HCT116 (cell line): ENCODE data around the gene FGFR1OP2. TPM values are rescaled to one million over a fixed set of nuclear protein-coding genes. Genes with fewer than 3 reads are reported as not detected.

ENCODE experiments used
- ATAC-seq: fragments of 200-7000 bp; cut with Tn5 transposase; 2 replicates; pipeline ENCODE4 v1.9.1; 2020; ENCODE audit warnings: mild to moderate bottlenecking, moderate library complexity
- BruUV-seq: library from RNA; stranded (reverse); fragments of 400-500 nt; replicated peaks from 2 replicates; lab custom pipeline; 2021; lab: Mats Ljungman, UMichigan
- CTCF ChIA-PET: fragments of 300-600 bp; sonication (Branson Sonifier 250); formaldehyde crosslinking; loops from one replicate; lab custom pipeline; 2021; ENCODE audit warnings: antibody characterized with exemption; lab: Charles Lee
- POLR2A ChIA-PET: fragments of 300-600, 350-600 bp; sonication (Branson Sonifier 250); formaldehyde crosslinking; loops from one replicate; lab custom pipeline; 2021; ENCODE audit warnings: antibody characterized with exemption; lab: Charles Lee
- RAD21 ChIA-PET, 2 experiments: fragments of 300-600 bp; sonication (Branson Sonifier 250); formaldehyde crosslinking; loops; one replicate each; lab custom pipeline; 2023; ENCODE audit warnings: low total read pairs in 2 of 2; ENCODE audit not compliant: uncharacterized antibody in 2 of 2, unreplicated experiment in 2 of 2, low non-redundant PET in 1 of 2; lab: Charles Lee
- DNase-seq: peaks from one replicate; pipeline ENCODE4 v3.0.0-alpha.2; 2010; ENCODE audit warnings: low read depth, low spot score
- H2AFZ ChIP-seq: fragments of 200-600 bp; shearing (Covaris generic), sonication (generic); 2 replicates; pipeline ENCODE4 v1.6.1; 2017; ENCODE audit warnings: low read depth, mixed run types, mixed read lengths, antibody characterized with exemption, low read length; ENCODE audit not compliant: poor library complexity, severe bottlenecking
- H3K27ac ChIP-seq: 2 replicates; pipeline ENCODE4 v1.5.1; 2012; ENCODE audit warnings: low read depth, low read length
- H3K27me3 ChIP-seq: fragments of 200-600 bp; sonication (generic); 2 replicates; pipeline ENCODE4 v1.6.1; 2016; ENCODE audit warnings: mixed run types, low read length, mixed read lengths; ENCODE audit not compliant: insufficient read depth
- H3K36me3 ChIP-seq, 2 experiments: fragments of 200-500 bp in 1 of 2; fragments of 200-600 bp in 1 of 2; sonication (Bioruptor generic) in 1 of 2; sonication (generic) in 1 of 2; 2 replicates each; pipeline versions ENCODE4 v1.5.1 to v1.6.1; 2014 to 2016; ENCODE audit warnings: low read length in 2 of 2, inconsistent platforms in 1 of 2, mixed read lengths in 1 of 2, mixed run types in 1 of 2; ENCODE audit not compliant: insufficient read depth in 2 of 2, control insufficient read depth in 1 of 2
- H3K4me1 ChIP-seq, 2 experiments: fragments of 200-600 bp in 1 of 2; sonication (generic) in 1 of 2; 2 replicates each; pipeline versions ENCODE4 v1.5.1 to v1.6.1; 2012 to 2017; ENCODE audit warnings: low read length in 2 of 2, inconsistent platforms in 1 of 2, mild to moderate bottlenecking in 1 of 2, mixed read lengths in 1 of 2, mixed run types in 1 of 2, moderate library complexity in 1 of 2; ENCODE audit not compliant: insufficient read depth in 2 of 2, control insufficient read depth in 1 of 2
- H3K4me2 ChIP-seq: fragments of 200-600 bp; sonication (generic); 2 replicates; pipeline ENCODE4 v1.6.1; 2017; ENCODE audit warnings: mixed run types, low read length, mixed read lengths
- H3K4me3 ChIP-seq, 2 experiments: fragments of 200-600 bp in 1 of 2; sonication (generic) in 1 of 2; replicated peaks in 1 of 2; 2 replicates each; pipeline ENCODE4 v1.5.1; 2011 to 2016; ENCODE audit warnings: low read length in 2 of 2, control low read depth in 1 of 2, low read depth in 1 of 2, mild to moderate bottlenecking in 1 of 2, mixed read lengths in 1 of 2, mixed run types in 1 of 2
- H3K79me2 ChIP-seq: fragments of 200-600 bp; sonication (generic); 2 replicates; pipeline ENCODE4 v1.6.1; 2017; ENCODE audit warnings: mild to moderate bottlenecking, mixed run types, low read length, moderate library complexity, mixed read lengths; ENCODE audit not compliant: insufficient read depth
- H3K9ac ChIP-seq: fragments of 200-600 bp; sonication (generic); 2 replicates; pipeline ENCODE4 v1.6.1; 2016; ENCODE audit warnings: low read length, mixed read lengths
- H3K9me2 ChIP-seq: fragments of 200-600 bp; sonication (generic), shearing (Covaris generic); 2 replicates; pipeline ENCODE4 v1.6.1; 2017; ENCODE audit warnings: mixed run types, mild to moderate bottlenecking, moderate library complexity; ENCODE audit not compliant: insufficient read depth
- H3K9me3 ChIP-seq, 2 experiments: fragments of 200-500 bp in 1 of 2; fragments of 200-600 bp in 1 of 2; sonication (Bioruptor generic) in 1 of 2; sonication (generic) in 1 of 2; 2 replicates each; pipeline ENCODE4 v1.6.1; 2014 to 2017; ENCODE audit warnings: low read length in 2 of 2, mixed read lengths in 2 of 2, inconsistent platforms in 1 of 2, low read depth in 1 of 2, mild to moderate bottlenecking in 1 of 2, mixed run types in 1 of 2, moderate library complexity in 1 of 2; ENCODE audit not compliant: control insufficient read depth in 1 of 2, insufficient read depth in 1 of 2
- H4K20me1 ChIP-seq: fragments of 200-600 bp; sonication (generic), shearing (Covaris generic); 2 replicates; pipeline ENCODE4 v1.6.1; 2017; ENCODE audit warnings: mixed run types, mild to moderate bottlenecking, moderate library complexity; ENCODE audit not compliant: insufficient read depth
- CBX3 ChIP-seq: IDR thresholded peaks from 2 replicates; pipeline ENCODE4 v1.6.1; 2012; ENCODE audit warnings: low read depth
- CEBPB ChIP-seq: IDR thresholded peaks from 2 replicates; pipeline ENCODE4 v1.6.1; 2012; ENCODE audit warnings: low read depth
- CTCF ChIP-seq, 3 experiments: fragments of 200-600 bp in 1 of 3; sonication (generic) in 1 of 3; IDR thresholded peaks in 2 of 3; conservative IDR thresholded peaks in 1 of 3; 2 replicates each; pipeline ENCODE4 v1.5.1; 2012 to 2017; ENCODE audit warnings: low read depth in 2 of 3, low read length in 2 of 3, antibody characterized with exemption in 1 of 3, borderline replicate concordance in 1 of 3, control low read depth in 1 of 3, mild to moderate bottlenecking in 1 of 3, mixed read lengths in 1 of 3, mixed run types in 1 of 3, moderate library complexity in 1 of 3; ENCODE audit not compliant: insufficient read depth in 1 of 3
- EZH2phosphoT487 ChIP-seq: fragments of 200-600 bp; IDR thresholded peaks from 2 replicates; pipeline ENCODE4 v1.6.1; 2018; ENCODE audit warnings: antibody characterized with exemption, borderline replicate concordance
- FOSL1 ChIP-seq: IDR thresholded peaks from 2 replicates; pipeline ENCODE4 v1.6.1; 2012; ENCODE audit warnings: low read depth
- JUND ChIP-seq: IDR thresholded peaks from 2 replicates; pipeline ENCODE4 v1.6.1; 2012
- POLR2A ChIP-seq: IDR thresholded peaks from 2 replicates; pipeline ENCODE4 v1.7.0; 2011; ENCODE audit warnings: borderline replicate concordance; ENCODE audit not compliant: insufficient read depth, insufficient read length; ENCODE audit errors: extremely low read depth
- POLR2AphosphoS5 ChIP-seq: IDR thresholded peaks from 2 replicates; pipeline ENCODE4 v1.6.1; 2011; ENCODE audit warnings: mild to moderate bottlenecking, low read depth, low read length, moderate library complexity
- SIN3A ChIP-seq: IDR thresholded peaks from 2 replicates; pipeline ENCODE4 v1.6.1; 2012; ENCODE audit warnings: low read depth
- TCF7L2 ChIP-seq: IDR thresholded peaks from 2 replicates; pipeline ENCODE4 v1.7.0; 2011; ENCODE audit warnings: borderline replicate concordance, inconsistent platforms; ENCODE audit not compliant: insufficient read depth, insufficient read length; ENCODE audit errors: extremely low read depth
- YY1 ChIP-seq: IDR thresholded peaks from 2 replicates; pipeline ENCODE4 v1.6.1; 2011; ENCODE audit warnings: low read length, low read depth, moderate library complexity, mild to moderate bottlenecking; ENCODE audit not compliant: insufficient replicate concordance; ENCODE audit errors: extremely low read depth
- ZFX ChIP-seq: fragments of 450-650 bp; IDR thresholded peaks from 2 replicates; pipeline ENCODE4 v1.6.1; 2017
- ZNF274 ChIP-seq: fragments of 200-500 bp; sonication (Bioruptor generic); IDR thresholded peaks from 2 replicates; pipeline ENCODE4 v1.6.1; 2014; ENCODE audit warnings: mild to moderate bottlenecking, low read depth, low read length, inconsistent platforms
- intact Hi-C: fragments of 100-400 bp; cut with micrococcal nuclease; formaldehyde crosslinking; loops from 2 replicates; pipeline ENCODE4 v1.10.0; 2022
- total RNA-seq: library from RNA; stranded (reverse); gene quantifications from one replicate; pipeline ENCODE4 v1.2.1, GENCODE V29; 2021; ENCODE audit not compliant: unreplicated experiment
- TF ChIP-seq, protein P1 (sequence below): IDR thresholded peaks from 2 replicates; pipeline ENCODE4 v1.6.1; 2012
- TF ChIP-seq, protein P2 (sequence below): IDR thresholded peaks from 2 replicates; pipeline ENCODE4 v1.6.1; 2012
- TF ChIP-seq, protein P3 (sequence below): IDR thresholded peaks from 2 replicates; pipeline ENCODE4 v1.6.1; 2011; ENCODE audit warnings: mild to moderate bottlenecking, low read length, moderate library complexity; ENCODE audit not compliant: insufficient replicate concordance; ENCODE audit errors: extremely low read depth

FGFR1OP2 gene
- total RNA-seq, 1 experiment from 2014 or later: 29.6 TPM

- Histone ChIP-seq H2AFZ (no peak overlapping the region), H3K27ac (no peak overlapping the region), H3K9me2 (no peaks in the 10 kb centered on the region), H3K79me2 (peaks cover 63% of the 10 kb centered on the region), H3K27me3 (no peaks in the 10 kb centered on the region), H3K9me3 (0 out of 4 replicates have a peak, but pooled peaks cover 0 to 5% of the 10 kb centered on the region in 2 experiments), H4K20me1 (no peaks in the 10 kb centered on the region), H3K4me3 (no peak overlapping the region), H3K4me2 (no peak overlapping the region), H3K9ac (no peak overlapping the region)
- CTCF ChIA-PET: no interaction called here
- intact Hi-C loops: no loop called here
- POLR2A ChIA-PET: no interaction called here
- BruUV-seq: no TSS peak
- TF ChIP-seq, protein P1, sequence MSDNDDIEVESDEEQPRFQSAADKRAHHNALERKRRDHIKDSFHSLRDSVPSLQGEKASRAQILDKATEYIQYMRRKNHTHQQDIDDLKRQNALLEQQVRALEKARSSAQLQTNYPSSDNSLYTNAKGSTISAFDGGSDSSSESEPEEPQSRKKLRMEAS: no peak
- TF ChIP-seq CEBPB (no peak), CBX3 (no peak), CTCF (IDR thresholded peaks at IDR 0.05 in 2 of 3, conservative IDR thresholded peaks at IDR 0.05 in 1 of 3; ENCODE audit: borderline replicate concordance in 1 of 3, insufficient read depth in 1 of 3, low read depth in 2 of 3, low read length in 2 of 3) (no peak), ZNF274 (no peak), EZH2phosphoT487 (no peak), YY1 (no peak), FOSL1 (no peak), POLR2A (no peak), JUND (no peak), ZFX (no peak), TCF7L2 (no peak), POLR2AphosphoS5 (no peak), SIN3A (no peak)
- TF ChIP-seq, protein P2, sequence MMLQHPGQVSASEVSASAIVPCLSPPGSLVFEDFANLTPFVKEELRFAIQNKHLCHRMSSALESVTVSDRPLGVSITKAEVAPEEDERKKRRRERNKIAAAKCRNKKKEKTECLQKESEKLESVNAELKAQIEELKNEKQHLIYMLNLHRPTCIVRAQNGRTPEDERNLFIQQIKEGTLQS: no peak
- TF ChIP-seq, protein P3, sequence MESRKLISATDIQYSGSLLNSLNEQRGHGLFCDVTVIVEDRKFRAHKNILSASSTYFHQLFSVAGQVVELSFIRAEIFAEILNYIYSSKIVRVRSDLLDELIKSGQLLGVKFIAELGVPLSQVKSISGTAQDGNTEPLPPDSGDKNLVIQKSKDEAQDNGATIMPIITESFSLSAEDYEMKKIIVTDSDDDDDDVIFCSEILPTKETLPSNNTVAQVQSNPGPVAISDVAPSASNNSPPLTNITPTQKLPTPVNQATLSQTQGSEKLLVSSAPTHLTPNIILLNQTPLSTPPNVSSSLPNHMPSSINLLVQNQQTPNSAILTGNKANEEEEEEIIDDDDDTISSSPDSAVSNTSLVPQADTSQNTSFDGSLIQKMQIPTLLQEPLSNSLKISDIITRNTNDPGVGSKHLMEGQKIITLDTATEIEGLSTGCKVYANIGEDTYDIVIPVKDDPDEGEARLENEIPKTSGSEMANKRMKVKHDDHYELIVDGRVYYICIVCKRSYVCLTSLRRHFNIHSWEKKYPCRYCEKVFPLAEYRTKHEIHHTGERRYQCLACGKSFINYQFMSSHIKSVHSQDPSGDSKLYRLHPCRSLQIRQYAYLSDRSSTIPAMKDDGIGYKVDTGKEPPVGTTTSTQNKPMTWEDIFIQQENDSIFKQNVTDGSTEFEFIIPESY: no peak
- TF ChIP-seq, all 23 proteins: peak for 0
- H3K4me1 ChIP-seq: no peaks in the 10 kb centered on the region
- RAD21 ChIA-PET: no interaction called here
- H3K36me3 ChIP-seq: peaks cover 10 to 13% of the 10 kb centered on the region in 2 experiments
- DNase-seq (no peak), ATAC-seq (no peak)
Observed at GRCh38 chr12:26953447-26953846, 15.2 kb downstream of the FGFR1OP2 start.
